ENCODE data around the gene PLS1.

DNA sequence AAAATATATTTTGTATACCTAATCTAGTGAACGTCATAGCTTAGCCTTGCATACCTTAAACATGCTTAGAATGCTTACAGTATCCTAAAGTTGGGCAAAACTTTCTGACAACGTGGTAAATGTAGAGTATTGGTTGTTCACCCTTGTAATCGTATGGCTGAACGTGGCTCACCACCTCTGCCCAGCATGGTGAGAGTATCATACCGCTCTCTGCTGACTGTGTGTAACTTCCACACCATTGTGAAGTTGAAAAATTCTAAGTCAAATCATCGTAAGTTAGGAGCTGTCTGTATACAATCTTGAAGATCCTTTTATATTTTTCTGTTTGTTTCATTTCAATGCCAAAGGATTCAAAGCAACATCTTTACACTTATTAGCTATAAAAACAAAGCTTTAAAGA is 64.2 kb downstream of the PLS1 start:
- TF ChIP-seq, protein P1, sequence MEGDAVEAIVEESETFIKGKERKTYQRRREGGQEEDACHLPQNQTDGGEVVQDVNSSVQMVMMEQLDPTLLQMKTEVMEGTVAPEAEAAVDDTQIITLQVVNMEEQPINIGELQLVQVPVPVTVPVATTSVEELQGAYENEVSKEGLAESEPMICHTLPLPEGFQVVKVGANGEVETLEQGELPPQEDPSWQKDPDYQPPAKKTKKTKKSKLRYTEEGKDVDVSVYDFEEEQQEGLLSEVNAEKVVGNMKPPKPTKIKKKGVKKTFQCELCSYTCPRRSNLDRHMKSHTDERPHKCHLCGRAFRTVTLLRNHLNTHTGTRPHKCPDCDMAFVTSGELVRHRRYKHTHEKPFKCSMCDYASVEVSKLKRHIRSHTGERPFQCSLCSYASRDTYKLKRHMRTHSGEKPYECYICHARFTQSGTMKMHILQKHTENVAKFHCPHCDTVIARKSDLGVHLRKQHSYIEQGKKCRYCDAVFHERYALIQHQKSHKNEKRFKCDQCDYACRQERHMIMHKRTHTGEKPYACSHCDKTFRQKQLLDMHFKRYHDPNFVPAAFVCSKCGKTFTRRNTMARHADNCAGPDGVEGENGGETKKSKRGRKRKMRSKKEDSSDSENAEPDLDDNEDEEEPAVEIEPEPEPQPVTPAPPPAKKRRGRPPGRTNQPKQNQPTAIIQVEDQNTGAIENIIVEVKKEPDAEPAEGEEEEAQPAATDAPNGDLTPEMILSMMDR (conservative IDR thresholded peaks at IDR 0.05; ENCODE audit: low read depth, low read length): no peak
- no peak for TF ChIP-seq EZH2 (IDR thresholded peaks at IDR 0.05; ENCODE audit: borderline replicate concordance, low read depth, low read length, poor library complexity, severe bottlenecking)

Data from A673 (cell line).